HTERT RPE-1 (cell line): ENCODE results near the gene HIVEP2.

Source experiments
- in situ Hi-C: fragments of 300-500 bp; cut with MboI; formaldehyde crosslinking; loops from 4 replicates; pipeline ENCODE4 v1.14.3; 2020; ENCODE audit warnings: low sequenced_read_pairs

Gene HIVEP2

DNA sequence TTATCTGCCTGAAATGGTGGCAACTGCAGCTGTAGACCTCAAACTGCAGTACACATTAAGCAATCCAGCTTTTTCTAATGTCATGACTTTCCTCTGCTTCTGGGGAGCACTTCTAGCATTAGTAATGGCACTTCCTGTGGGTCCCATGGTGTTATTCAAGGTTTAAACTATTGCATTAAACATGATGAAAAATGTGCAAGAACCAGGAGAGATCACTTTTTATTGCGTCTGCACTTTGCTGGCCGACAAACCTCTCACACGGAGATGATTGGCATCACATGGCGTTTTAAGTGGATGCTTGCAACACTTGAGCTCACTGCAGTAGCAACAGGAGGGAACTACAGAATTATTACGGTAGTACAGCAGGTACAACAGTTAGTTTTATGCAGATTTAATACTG, 148.4 kb downstream of the HIVEP2 start:
- in situ Hi-C loops, result no loop called here

DNA sequence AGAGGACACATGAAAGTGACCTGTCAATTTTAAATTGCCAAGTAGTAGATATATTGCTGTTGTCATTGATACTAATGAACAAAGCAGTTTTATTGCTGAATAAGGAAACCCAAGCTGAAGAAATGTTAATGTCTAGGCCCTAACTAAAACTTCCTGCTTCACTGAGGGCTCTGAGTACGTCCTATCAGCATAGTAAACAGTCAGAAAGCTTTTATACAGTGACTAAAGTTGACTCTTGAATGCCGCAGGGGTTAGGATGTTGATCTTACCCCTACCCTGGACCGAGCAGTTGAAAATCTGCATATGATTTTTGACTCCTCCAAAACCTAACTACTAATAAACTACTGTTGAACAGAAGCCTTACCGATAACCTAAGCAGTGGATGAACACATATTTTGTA, 149.0 kb downstream of the HIVEP2 start:
- in situ Hi-C loops, result no loop called here

DNA sequence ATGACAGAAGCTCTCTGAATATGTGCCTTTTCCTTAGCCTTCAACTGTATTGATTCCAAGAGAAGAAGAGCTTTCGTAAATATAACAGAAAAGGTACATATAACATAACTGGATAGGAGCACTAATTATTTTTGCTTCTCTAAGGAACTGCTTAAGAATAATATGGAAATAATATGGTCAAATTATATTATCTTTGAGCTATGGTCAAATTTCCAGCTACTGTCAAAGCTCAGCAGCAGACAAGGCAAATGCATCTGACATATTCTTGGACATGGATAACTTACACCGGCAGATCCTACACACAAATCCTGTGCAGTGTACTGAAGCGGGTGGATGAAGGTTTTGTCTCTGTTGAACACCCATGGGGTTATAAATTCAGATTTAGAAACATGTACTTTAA, 150.6 kb downstream of the HIVEP2 start:
- in situ Hi-C loops, result no loop called here

- in situ Hi-C loops, result no loop called here
Observed at GRCh38 chr6:142790257-142790656, 154.7 kb downstream of the HIVEP2 start.

DNA sequence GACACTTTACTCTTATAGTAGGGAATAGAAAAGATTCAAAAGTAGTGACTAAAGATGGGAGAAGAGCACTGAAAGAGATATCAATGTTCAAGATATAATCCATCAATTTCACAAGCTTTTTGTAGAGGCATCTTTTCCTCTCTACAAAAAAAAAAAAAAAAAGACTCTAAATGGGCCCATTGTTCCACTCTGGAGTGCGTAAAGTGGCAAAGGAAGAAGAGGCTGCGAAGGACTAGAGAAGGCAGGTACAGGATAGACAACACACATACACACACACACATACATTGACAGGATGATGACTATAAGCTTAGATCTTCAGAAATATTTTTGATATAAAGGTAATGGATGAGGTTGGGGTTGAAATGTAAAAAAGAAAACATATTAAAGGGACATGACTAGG, 157.6 kb downstream of the HIVEP2 start:
- in situ Hi-C loops, result no loop called here

GRCh38 chr6:142786476-142786875, 158.5 kb downstream of the HIVEP2 start:
- in situ Hi-C loops, result no loop called here

- in situ Hi-C loops, result no loop called here
Observed at GRCh38 chr6:142784344-142784743, 160.6 kb downstream of the HIVEP2 start.

GRCh38 chr6:142783499-142783898, 161.5 kb downstream of the HIVEP2 start:
- in situ Hi-C loops, result no loop called here

GRCh38 chr6:142781129-142781528, 163.8 kb downstream of the HIVEP2 start:
- in situ Hi-C loops, result no loop called here

DNA sequence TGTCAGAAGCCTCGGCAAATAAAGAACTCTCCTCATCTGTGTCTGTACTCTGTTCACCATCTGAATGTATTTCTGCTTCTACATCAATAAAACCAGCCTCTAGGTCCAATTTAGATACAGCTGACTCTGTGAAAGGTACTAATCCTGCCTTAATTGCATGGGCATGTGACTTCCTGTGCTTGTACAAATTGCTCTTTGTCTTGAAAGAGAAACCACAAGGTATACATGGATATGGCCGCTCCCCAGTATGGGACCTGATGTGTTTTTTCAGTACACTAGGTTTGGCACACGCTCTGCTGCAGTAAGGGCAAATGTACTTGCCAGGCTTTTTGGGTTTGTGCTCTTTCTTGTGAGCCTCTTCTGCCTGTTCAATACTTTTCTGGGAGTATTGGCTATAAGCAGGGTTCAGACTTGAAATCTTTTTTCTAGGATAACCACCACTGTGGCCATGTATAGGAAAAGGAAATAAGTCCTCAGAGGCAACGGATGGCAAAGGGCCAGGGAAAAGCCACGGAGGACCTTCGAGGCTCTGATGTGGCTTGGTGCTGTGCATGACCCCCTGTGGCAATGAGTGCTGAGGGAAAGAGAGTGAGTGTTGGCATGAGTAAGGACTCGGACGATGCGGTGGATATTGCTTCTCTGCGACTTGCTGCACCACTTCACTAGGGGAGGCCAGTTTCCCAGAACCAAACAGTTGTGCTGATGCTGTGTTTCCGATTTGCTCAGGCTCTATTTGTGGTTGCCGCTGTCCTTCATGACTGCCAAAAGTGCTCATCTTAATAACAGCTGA, 170.9 kb downstream of the HIVEP2 start:
- in situ Hi-C loops, result no loop called here

DNA sequence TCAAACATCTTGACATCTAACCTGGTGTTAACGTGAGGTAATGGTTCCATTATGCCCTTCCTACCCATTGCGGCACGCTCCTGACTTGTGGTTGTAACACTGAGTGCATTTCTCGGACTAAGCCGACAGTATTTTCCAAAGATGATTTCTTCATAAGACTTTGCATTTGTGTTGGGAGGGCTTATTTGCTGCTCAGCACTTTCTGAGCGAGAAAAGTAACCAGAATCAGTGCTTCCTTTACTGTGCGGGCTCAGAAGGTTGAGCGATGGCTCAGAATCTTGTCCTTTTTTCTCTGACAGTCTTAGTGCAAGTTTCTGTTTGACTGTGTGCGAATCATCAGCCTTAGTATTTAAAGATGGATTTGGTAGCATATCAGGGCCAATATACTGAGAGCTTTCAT, 171.7 kb downstream of the HIVEP2 start:
- in situ Hi-C loops, result no loop called here

DNA sequence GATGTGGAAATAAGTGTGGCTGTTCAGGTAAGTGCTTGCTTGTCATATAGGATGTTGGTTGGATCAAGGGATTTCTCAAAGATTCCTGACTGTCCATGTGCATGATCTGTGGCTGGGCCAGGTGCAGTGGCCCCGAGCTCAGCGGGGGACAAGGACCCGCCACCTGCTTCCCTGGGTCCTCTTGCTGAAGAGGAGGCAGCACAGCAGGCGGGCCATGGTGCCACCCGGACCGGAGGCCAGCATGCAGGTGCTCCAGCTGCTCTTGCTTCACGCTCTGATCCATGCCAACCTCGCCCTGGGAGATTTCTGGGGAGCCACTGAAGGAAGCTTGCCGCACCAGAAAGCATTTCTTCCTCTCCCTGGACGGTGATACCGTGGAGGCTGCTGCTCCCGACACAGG, 173.8 kb downstream of the HIVEP2 start:
- in situ Hi-C loops, result no loop called here

DNA sequence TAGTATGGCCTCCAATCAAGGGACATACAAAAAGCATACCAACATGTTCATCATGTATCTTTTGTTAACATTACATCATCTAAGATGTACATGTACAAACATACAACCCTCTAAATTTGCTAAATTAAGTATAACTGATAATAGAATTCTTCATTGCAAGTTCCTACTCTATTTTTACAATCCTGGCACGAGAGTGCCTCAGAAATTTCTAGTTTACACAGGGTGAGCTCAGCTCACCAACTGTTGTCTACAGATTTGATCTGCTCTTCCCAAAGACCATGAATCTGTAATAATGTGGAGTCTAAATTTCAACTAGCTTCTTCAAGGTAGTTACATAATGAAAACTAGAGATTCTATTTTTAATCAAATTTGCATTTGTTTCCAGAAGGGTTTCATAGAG, 179.7 kb downstream of the HIVEP2 start:
- in situ Hi-C loops, result no loop called here

DNA sequence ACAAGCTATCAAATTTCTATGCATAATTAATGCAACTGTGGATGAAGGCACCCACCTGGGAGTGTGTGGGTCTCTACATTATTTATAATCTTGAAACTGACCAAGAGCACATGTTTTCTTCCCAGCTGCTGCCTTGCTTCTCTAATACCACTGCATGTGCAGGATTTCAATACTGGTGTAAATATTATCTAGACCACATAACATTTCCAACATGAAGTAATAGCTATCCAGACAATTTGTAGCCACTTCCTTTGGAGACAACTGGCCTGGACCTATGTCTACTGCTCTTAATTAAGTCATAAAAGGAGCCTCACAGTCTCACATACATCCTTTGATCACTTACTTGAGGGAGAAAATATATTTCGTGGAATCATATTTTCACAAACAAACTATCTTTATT, 180.7 kb downstream of the HIVEP2 start:
- in situ Hi-C loops, result no loop called here

- in situ Hi-C loops, result no loop called here
Observed at GRCh38 chr6:142763205-142763604, 181.8 kb downstream of the HIVEP2 start.

GRCh38 chr6:142761756-142762155, 183.2 kb downstream of the HIVEP2 start:
- in situ Hi-C loops, result no loop called here

- in situ Hi-C loops, result no loop called here
Observed at GRCh38 chr6:142760152-142760551, 184.8 kb downstream of the HIVEP2 start.

DNA sequence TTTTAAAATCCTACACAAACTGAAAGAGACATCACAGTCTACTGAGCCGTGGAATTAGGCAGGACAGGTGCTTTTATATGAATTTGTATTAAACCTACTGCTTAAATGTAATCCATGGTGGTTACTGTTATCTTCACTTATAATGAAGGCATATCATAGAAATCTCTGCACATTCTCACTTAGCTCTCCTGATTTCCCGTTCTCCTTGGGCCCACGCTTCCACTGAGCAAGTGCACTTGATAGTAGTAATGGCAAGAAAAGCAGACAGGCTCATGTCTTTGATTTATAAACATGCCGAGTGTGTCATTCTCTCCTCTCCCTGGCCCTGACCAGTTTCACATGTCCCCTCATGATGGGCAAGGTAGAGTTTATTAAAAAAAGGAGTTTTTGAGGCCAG, 186.3 kb downstream of the HIVEP2 start:
- in situ Hi-C loops, result no loop called here

GRCh38 chr6:142757852-142758628, 186.9 kb downstream of the HIVEP2 start:
- in situ Hi-C loops, result no loop called here

- in situ Hi-C loops, result no loop called here
Observed at GRCh38 chr6:142756215-142756630, 188.8 kb downstream of the HIVEP2 start.

GRCh38 chr6:142753196-142753595, 191.8 kb downstream of the HIVEP2 start:
- in situ Hi-C loops, result no loop called here

DNA sequence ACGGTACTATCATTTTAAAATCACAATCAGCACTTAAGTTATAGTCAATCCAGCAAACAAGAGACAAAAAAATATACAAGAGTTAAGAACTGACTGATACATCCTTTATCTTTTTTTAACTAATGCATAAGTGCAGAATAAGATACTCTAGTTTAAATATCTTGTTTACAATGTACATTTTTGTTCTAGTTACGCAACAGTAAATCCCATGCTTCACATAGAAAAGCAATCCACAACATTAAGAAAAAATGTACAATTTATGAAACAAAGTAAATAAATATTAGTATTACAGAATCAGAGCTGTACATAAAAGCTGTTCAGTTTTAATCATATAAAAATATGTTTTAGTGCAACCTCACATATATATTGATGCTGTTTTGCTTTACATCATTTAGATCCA, 192.6 kb downstream of the HIVEP2 start:
- in situ Hi-C loops, result no loop called here
